H9 (cell line): Measurements from ENCODE around the gene TBC1D4. TPM values are rescaled to one million over a fixed set of nuclear protein-coding genes. Genes with fewer than 3 reads are reported as not detected.

Experiments
- DNase-seq: peaks from one replicate; pipeline ENCODE4 v3.0.0-alpha.2; 2017
- H2AFZ ChIP-seq: one replicate; pipeline ENCODE4 v1.6.1; 2013; ENCODE audit warnings: mild to moderate bottlenecking, low read length, control low read depth, moderate library complexity
- H2AK5ac ChIP-seq: 2 replicates; pipeline ENCODE4 v1.6.1; 2013; ENCODE audit warnings: low read length, control low read depth, mixed read lengths; ENCODE audit not compliant: insufficient read length
- H2BK120ac ChIP-seq: one replicate; pipeline ENCODE4 v1.6.1; 2013; ENCODE audit warnings: low read depth, mild to moderate bottlenecking, low read length, control low read depth, inconsistent platforms; ENCODE audit not compliant: poor library complexity, severe bottlenecking
- H2BK12ac ChIP-seq: 2 replicates; pipeline ENCODE4 v1.6.1; 2013; ENCODE audit warnings: low read length, control low read depth, mixed read lengths, low read depth; ENCODE audit not compliant: insufficient read length
- H2BK15ac ChIP-seq: 2 replicates; pipeline ENCODE4 v1.6.1; 2013; ENCODE audit warnings: low read depth, low read length, control low read depth
- H2BK20ac ChIP-seq: one replicate; pipeline ENCODE4 v1.6.1; 2013; ENCODE audit warnings: low read depth, mild to moderate bottlenecking, low read length, control low read depth, inconsistent platforms; ENCODE audit not compliant: poor library complexity, severe bottlenecking
- H2BK5ac ChIP-seq: 2 replicates; pipeline ENCODE4 v1.6.1; 2013; ENCODE audit warnings: low read length, control low read depth, mixed read lengths; ENCODE audit not compliant: insufficient read length
- H3K14ac ChIP-seq: 2 replicates; pipeline ENCODE4 v1.6.1; 2013; ENCODE audit warnings: low read length, control low read depth; ENCODE audit not compliant: insufficient read depth
- H3K18ac ChIP-seq: 2 replicates; pipeline ENCODE4 v1.6.1; 2013; ENCODE audit warnings: low read depth, mild to moderate bottlenecking, mixed read lengths, low read length, control low read depth; ENCODE audit not compliant: insufficient read length
- H3K23ac ChIP-seq: 2 replicates; pipeline ENCODE4 v1.6.1; 2013; ENCODE audit warnings: low read length, control low read depth, mixed read lengths, low read depth; ENCODE audit not compliant: insufficient read length
- H3K23me2 ChIP-seq: 2 replicates; pipeline ENCODE4 v1.6.1; 2013; ENCODE audit warnings: low read depth, mild to moderate bottlenecking, mixed read lengths, low read length, control low read depth; ENCODE audit not compliant: insufficient read length, poor library complexity, severe bottlenecking
- H3K27ac ChIP-seq: 2 replicates; pipeline ENCODE4 v1.5.1; 2013; ENCODE audit warnings: low read length, control low read depth, mixed read lengths, low read depth; ENCODE audit not compliant: insufficient read length
- H3K27me3 ChIP-seq: 2 replicates; pipeline ENCODE4 v1.6.1; 2013; ENCODE audit warnings: low read length, control low read depth, inconsistent platforms; ENCODE audit not compliant: insufficient read depth
- H3K4ac ChIP-seq: 2 replicates; pipeline ENCODE4 v1.6.1; 2013; ENCODE audit warnings: low read depth, mild to moderate bottlenecking, control low read depth, inconsistent platforms, low read length, moderate library complexity
- H3K4me1 ChIP-seq: 2 replicates; pipeline ENCODE4 v1.6.1; 2013; ENCODE audit warnings: low read length, control low read depth, inconsistent platforms; ENCODE audit not compliant: insufficient read depth
- H3K4me2 ChIP-seq: 2 replicates; pipeline ENCODE4 v1.6.1; 2013; ENCODE audit warnings: low read length, control low read depth, mixed read lengths; ENCODE audit not compliant: insufficient read length, insufficient read depth
- H3K56ac ChIP-seq: 2 replicates; pipeline ENCODE4 v1.6.1; 2013; ENCODE audit warnings: low read depth, mild to moderate bottlenecking, mixed read lengths, low read length, control low read depth; ENCODE audit not compliant: insufficient read length
- H3K79me1 ChIP-seq: 2 replicates; pipeline ENCODE4 v1.6.1; 2013; ENCODE audit warnings: low read depth, mild to moderate bottlenecking, moderate library complexity, low read length, control low read depth, inconsistent platforms; ENCODE audit not compliant: insufficient read depth, poor library complexity, severe bottlenecking
- H3K79me2 ChIP-seq: 2 replicates; pipeline ENCODE4 v1.6.1; 2013; ENCODE audit warnings: low read length, control low read depth, inconsistent platforms; ENCODE audit not compliant: insufficient read depth
- H3K9ac ChIP-seq: 2 replicates; pipeline ENCODE4 v1.6.1; 2013; ENCODE audit warnings: low read length, control low read depth, mixed read lengths; ENCODE audit not compliant: insufficient read length; ENCODE audit errors: extremely low read depth
- H3K9me3 ChIP-seq: one replicate; pipeline ENCODE4 v1.6.1; 2013; ENCODE audit warnings: low read depth, low read length, inconsistent platforms; ENCODE audit not compliant: control insufficient read depth
- H3T11ph ChIP-seq: one replicate; pipeline ENCODE4 v1.6.1; 2013; ENCODE audit warnings: mild to moderate bottlenecking, low read length, control low read depth, inconsistent platforms
- H4K20me1 ChIP-seq: one replicate; pipeline ENCODE4 v1.6.1; 2013; ENCODE audit not compliant: control insufficient read depth, insufficient read length, insufficient read depth
- H4K5ac ChIP-seq: 2 replicates; pipeline ENCODE4 v1.6.1; 2013; ENCODE audit warnings: low read depth, mild to moderate bottlenecking, mixed read lengths, low read length, control low read depth; ENCODE audit not compliant: insufficient read length
- H4K8ac ChIP-seq: replicated peaks from 2 replicates; pipeline ENCODE4 v1.6.1; 2013; ENCODE audit warnings: low read length, control low read depth, mixed read lengths, low read depth; ENCODE audit not compliant: insufficient read length
- H4K91ac ChIP-seq: 2 replicates; pipeline ENCODE4 v1.6.1; 2013; ENCODE audit warnings: low read depth, mild to moderate bottlenecking, moderate library complexity, mixed read lengths, low read length, control low read depth; ENCODE audit not compliant: insufficient read length
- H3K27ac Mint-ChIP-seq, 3 experiments: 2 replicates in 2 of 3; 3 replicates in 1 of 3; pipeline ENCODE4 v1.8.0; 2020 to 2021; ENCODE audit warnings: mixed read lengths in 3 of 3, mild to moderate bottlenecking in 1 of 3, moderate library complexity in 1 of 3
- H3K27me3 Mint-ChIP-seq: 2 replicates; pipeline ENCODE4 v1.8.0; 2021; ENCODE audit warnings: low read depth, mild to moderate bottlenecking, moderate library complexity, mixed read lengths
- H3K36me3 Mint-ChIP-seq, 3 experiments: 2 replicates in 2 of 3; 3 replicates in 1 of 3; pipeline ENCODE4 v1.8.0; 2020 to 2021; ENCODE audit warnings: low read depth in 3 of 3, mixed read lengths in 3 of 3; ENCODE audit not compliant: insufficient read depth in 1 of 3
- H3K4me1 Mint-ChIP-seq, 2 experiments: 2 replicates each; pipeline ENCODE4 v1.8.0; 2020; ENCODE audit warnings: mixed read lengths in 2 of 2
- H3K4me3 Mint-ChIP-seq, 2 experiments: 2 replicates in 1 of 2; 3 replicates in 1 of 2; pipeline ENCODE4 v1.8.0; 2020 to 2021; ENCODE audit warnings: mild to moderate bottlenecking in 2 of 2, mixed read lengths in 2 of 2, moderate library complexity in 1 of 2
- H3K9me3 Mint-ChIP-seq, 2 experiments: 2 replicates in 1 of 2; 3 replicates in 1 of 2; pipeline ENCODE4 v1.8.0; 2020; ENCODE audit warnings: mild to moderate bottlenecking in 2 of 2, mixed read lengths in 2 of 2, moderate library complexity in 1 of 2
- CTCF ChIP-seq: fragments of 200-600 bp; sonication (generic); conservative IDR thresholded peaks from 3 replicates; pipeline ENCODE4 v1.8.0; 2021; ENCODE audit warnings: antibody characterized with exemption, mild to moderate bottlenecking
- total RNA-seq: library from RNA; stranded (reverse); gene quantifications from 2 replicates; pipeline ENCODE4 v1.2.1, GENCODE V29; 2021

The TBC1D4 gene
- total RNA-seq, 1 experiment from 2014 or later: 10.5 TPM

GRCh38 chr13:75461314-75461713, 20.7 kb downstream of the TBC1D4 start:
- no peak overlapping the region for H2AFZ ChIP-seq
- H2BK5ac ChIP-seq: no peak overlapping the region
- no peak for DNase-seq
- Mint-ChIP-seq H3K27me3 (no peaks in the 10 kb centered on the region), H3K4me3 (no peak overlapping the region), H3K9me3 (peaks cover 13 to 17% of the 10 kb centered on the region in 2 experiments), H3K36me3 (peaks cover 22 to 38% (median 28%) of the 10 kb centered on the region in 3 experiments), H3K27ac (no peak overlapping the region), H3K4me1 (peaks cover 6 to 8% of the 10 kb centered on the region in 2 experiments)
- no peak overlapping the region for H2BK15ac ChIP-seq
- no peak overlapping the region for H3K18ac ChIP-seq
- H3K9ac ChIP-seq: no peak overlapping the region
- no peak overlapping the region for H4K91ac ChIP-seq
- H3K4ac ChIP-seq: no peak overlapping the region
- peaks cover 2% of the 10 kb centered on the region for H3K79me1 ChIP-seq
- no peak overlapping the region for H3T11ph ChIP-seq
- H3K56ac ChIP-seq: no peak overlapping the region
- no peak for TF ChIP-seq CTCF
- H3K14ac ChIP-seq: no peak overlapping the region
- no peak overlapping the region for H3K27ac ChIP-seq
- no peaks in the 10 kb centered on the region for H3K27me3 ChIP-seq
- H3K23me2 ChIP-seq: no peaks in the 10 kb centered on the region
- H3K23ac ChIP-seq: no peak overlapping the region
- H4K5ac ChIP-seq: no peak overlapping the region
- no peak overlapping the region for H2BK120ac ChIP-seq
- H3K4me2 ChIP-seq: no peak overlapping the region
- no peak overlapping the region for H4K8ac ChIP-seq
- no peak overlapping the region for H2BK20ac ChIP-seq
- peaks cover 4% of the 10 kb centered on the region; the same call in 1 of the 2 replicates for H3K4me1 ChIP-seq
- peaks cover 14% of the 10 kb centered on the region for H3K9me3 ChIP-seq
- no peaks in the 10 kb centered on the region for H3K79me2 ChIP-seq
- H4K20me1 ChIP-seq: no peaks in the 10 kb centered on the region
- H2AK5ac ChIP-seq: no peak overlapping the region
- no peak overlapping the region for H2BK12ac ChIP-seq
